NT2/D1 (cell line): ENCODE results near the gene HUNK.

Experiments
- DNase-seq: peaks from one replicate; pipeline ENCODE4 v3.0.0-alpha.2; 2011; ENCODE audit warnings: low read depth, low spot score
- H3K27me3 ChIP-seq: 2 replicates; pipeline ENCODE4 v1.6.0; 2011; ENCODE audit warnings: mild to moderate bottlenecking; ENCODE audit not compliant: insufficient read length, insufficient read depth
- H3K36me3 ChIP-seq: 2 replicates; pipeline ENCODE4 v1.6.1; 2011; ENCODE audit warnings: mild to moderate bottlenecking, low read length, mixed read lengths; ENCODE audit not compliant: insufficient read depth, insufficient read length
- H3K4me1 ChIP-seq: 2 replicates; pipeline ENCODE4 v1.5.1; 2011; ENCODE audit not compliant: insufficient read depth, insufficient read length
- H3K4me3 ChIP-seq: 2 replicates; pipeline ENCODE4 v1.5.1; 2011; ENCODE audit warnings: low read depth; ENCODE audit not compliant: insufficient read length
- H3K9ac ChIP-seq: 2 replicates; pipeline ENCODE4 v1.6.0; 2011; ENCODE audit warnings: low read depth; ENCODE audit not compliant: insufficient read length
- H3K9me3 ChIP-seq: 2 replicates; pipeline ENCODE4 v1.5.1; 2011; ENCODE audit warnings: mild to moderate bottlenecking, low read length; ENCODE audit not compliant: insufficient read depth
- SUZ12 ChIP-seq: IDR thresholded peaks from 2 replicates; pipeline ENCODE4 v1.6.1; 2011; ENCODE audit not compliant: insufficient read length, insufficient read depth; ENCODE audit errors: extremely low read depth
- YY1 ChIP-seq: IDR thresholded peaks from 2 replicates; pipeline ENCODE4 v1.6.1; 2011; ENCODE audit not compliant: insufficient read length, insufficient read depth
- ZNF274 ChIP-seq: IDR thresholded peaks from 2 replicates; pipeline ENCODE4 v1.6.1; 2011; ENCODE audit warnings: mild to moderate bottlenecking, low read depth, low read length

Gene HUNK

DNA sequence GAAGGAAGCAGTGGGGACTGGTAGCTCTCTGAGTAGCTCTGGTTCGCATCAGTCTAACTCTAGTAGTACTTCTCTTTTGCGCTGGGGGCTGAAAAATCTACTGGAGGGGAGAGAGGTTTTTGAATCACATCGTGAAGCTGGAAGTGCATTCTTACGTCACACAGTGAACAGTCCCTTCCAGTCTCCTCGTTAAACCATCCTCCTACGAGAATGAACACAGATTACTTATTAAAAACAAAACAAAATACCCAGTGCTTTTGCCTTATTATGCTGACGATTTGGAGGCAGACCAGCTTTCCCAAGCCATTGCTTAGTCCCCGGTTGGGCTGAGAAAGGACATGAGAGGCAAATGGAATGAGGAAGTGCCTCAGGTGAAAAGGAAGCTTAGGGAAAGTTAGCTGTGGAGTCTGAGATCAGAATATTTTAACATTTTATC, 16.1 kb downstream of the HUNK start:
- no peak overlapping the region for H3K4me3 ChIP-seq
- H3K4me1 ChIP-seq = peaks cover 3% of the 10 kb centered on the region
- H3K9ac ChIP-seq = no peak overlapping the region
- DNase-seq = no peak
- H3K36me3 ChIP-seq = peaks cover 3% of the 10 kb centered on the region
- no peak for TF ChIP-seq YY1
- no peak for TF ChIP-seq ZNF274
- TF ChIP-seq SUZ12 = no peak
- no peaks in the 10 kb centered on the region for H3K9me3 ChIP-seq
- no peaks in the 10 kb centered on the region for H3K27me3 ChIP-seq

DNA sequence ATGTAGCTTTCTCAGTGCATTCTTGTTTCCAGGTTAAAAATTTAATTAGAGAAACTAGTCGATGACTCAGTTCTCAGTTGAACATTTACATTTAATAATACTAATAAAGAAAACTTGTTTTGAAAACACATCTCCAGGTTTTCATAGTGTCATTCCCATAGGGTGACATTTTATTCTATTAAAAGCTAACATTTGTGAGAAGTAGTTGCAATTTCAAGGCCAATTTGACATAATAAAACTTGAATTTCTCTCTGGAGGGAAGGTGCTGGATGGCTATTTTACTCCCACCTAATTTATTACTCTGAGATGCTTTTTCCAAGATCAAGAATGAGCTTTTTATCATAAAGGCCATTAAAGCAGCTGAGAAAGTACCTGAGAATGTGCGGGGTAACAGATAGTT, 16.6 kb downstream of the HUNK start:
- peaks cover 1% of the 10 kb centered on the region; the same call in 1 of the 2 replicates for H3K9me3 ChIP-seq
- no peak for TF ChIP-seq YY1
- TF ChIP-seq SUZ12 = no peak
- no peak for TF ChIP-seq ZNF274
- no peaks in the 10 kb centered on the region for H3K27me3 ChIP-seq
- H3K4me3 ChIP-seq = no peak overlapping the region
- no peak for DNase-seq
- H3K36me3 ChIP-seq = peaks cover 3% of the 10 kb centered on the region
- H3K9ac ChIP-seq = no peak overlapping the region
- peaks cover 3% of the 10 kb centered on the region for H3K4me1 ChIP-seq

DNA sequence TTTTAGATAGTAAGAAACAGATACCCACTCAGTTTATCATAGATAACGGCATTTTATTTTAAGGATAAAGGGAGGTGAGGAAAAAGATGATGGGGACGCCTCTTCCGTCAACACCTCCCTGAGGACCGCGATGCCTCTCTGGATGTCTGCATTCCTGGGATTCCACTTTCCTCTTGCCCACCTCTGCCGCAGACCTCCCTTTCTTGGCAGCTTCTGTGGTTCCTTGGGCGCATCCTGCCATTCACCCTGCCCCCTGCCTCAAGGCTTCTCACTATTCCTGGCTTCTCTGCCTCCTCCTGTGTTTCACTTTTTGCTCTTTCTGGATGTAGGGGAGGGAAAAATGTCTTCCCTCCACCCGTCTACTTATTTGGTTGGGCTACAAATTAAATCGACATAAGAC, 19.9 kb downstream of the HUNK start:
- H3K4me3 ChIP-seq = no peak overlapping the region
- TF ChIP-seq ZNF274 (no peak), YY1 (no peak), SUZ12 (no peak)
- H3K4me1 ChIP-seq = peaks cover 3% of the 10 kb centered on the region
- H3K9ac ChIP-seq = no peak overlapping the region
- peaks cover 5% of the 10 kb centered on the region; the same call in 1 of the 2 replicates for H3K9me3 ChIP-seq
- DNase-seq = no peak
- no peaks in the 10 kb centered on the region for H3K27me3 ChIP-seq
- H3K36me3 ChIP-seq = peaks cover 4% of the 10 kb centered on the region

DNA sequence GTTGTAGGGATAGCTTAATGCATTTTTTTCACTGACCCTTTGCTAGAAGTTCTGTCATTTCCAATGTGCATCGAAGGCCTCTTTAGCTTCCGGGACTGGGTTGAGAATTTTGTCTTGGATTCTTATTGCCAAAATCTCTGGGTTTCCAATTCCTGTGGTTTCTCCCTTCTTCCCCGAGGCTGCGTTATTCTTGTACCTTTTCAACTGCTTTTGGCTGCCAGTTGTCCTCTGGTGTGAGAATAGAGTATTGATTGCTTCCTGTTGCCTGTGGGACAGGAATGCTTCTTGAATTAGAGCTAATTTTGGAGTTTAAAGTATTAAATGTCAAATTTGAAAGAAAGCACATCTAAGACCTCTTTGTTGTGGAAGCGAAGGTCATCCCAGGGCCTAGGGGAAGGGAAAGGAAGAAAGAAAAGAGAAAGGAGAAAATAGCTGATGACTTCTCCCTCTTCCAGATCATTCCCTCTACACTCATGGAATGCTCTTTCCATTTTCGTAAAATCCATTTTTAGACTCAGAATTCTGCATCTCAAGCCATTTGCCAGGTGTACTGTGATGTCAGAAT, 21.1 kb downstream of the HUNK start:
- DNase-seq = no peak
- Histone ChIP-seq H3K4me3 (no peak overlapping the region), H3K4me1 (peaks cover 3% of the 10 kb centered on the region), H3K36me3 (peaks cover 5% of the 10 kb centered on the region), H3K27me3 (no peaks in the 10 kb centered on the region), H3K9me3 (peaks cover 5% of the 10 kb centered on the region; the same call in 1 of the 2 replicates), H3K9ac (no peak overlapping the region)
- no peak for TF ChIP-seq SUZ12
- TF ChIP-seq YY1 = no peak
- TF ChIP-seq ZNF274 = no peak

DNA sequence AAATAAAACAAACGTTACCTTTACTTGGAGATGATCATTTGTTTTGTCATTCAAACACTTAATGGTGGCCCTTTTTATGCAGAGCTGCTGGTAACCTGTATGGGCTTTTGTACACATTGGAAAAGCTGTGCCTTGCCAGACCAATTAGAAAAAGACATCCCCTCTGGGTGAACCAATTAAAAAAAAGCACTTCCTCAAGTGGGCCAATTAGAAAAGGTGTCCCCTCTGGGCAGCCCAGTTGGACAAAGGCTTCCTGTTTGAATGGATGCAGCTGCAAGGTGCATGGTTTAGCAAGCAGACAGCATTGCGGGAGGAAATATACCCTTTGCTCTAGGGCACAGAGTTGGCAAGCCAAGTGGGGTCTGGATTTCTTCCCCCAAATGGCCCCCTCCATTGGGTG, 21.6 kb downstream of the HUNK start:
- no peak for DNase-seq
- Histone ChIP-seq H3K36me3 (peaks cover 5% of the 10 kb centered on the region), H3K9me3 (peaks cover 5% of the 10 kb centered on the region; the same call in 1 of the 2 replicates), H3K9ac (no peak overlapping the region), H3K27me3 (no peaks in the 10 kb centered on the region), H3K4me3 (no peak overlapping the region), H3K4me1 (peaks cover 3% of the 10 kb centered on the region)
- no peak for TF ChIP-seq YY1
- TF ChIP-seq SUZ12 = no peak
- no peak for TF ChIP-seq ZNF274

DNA sequence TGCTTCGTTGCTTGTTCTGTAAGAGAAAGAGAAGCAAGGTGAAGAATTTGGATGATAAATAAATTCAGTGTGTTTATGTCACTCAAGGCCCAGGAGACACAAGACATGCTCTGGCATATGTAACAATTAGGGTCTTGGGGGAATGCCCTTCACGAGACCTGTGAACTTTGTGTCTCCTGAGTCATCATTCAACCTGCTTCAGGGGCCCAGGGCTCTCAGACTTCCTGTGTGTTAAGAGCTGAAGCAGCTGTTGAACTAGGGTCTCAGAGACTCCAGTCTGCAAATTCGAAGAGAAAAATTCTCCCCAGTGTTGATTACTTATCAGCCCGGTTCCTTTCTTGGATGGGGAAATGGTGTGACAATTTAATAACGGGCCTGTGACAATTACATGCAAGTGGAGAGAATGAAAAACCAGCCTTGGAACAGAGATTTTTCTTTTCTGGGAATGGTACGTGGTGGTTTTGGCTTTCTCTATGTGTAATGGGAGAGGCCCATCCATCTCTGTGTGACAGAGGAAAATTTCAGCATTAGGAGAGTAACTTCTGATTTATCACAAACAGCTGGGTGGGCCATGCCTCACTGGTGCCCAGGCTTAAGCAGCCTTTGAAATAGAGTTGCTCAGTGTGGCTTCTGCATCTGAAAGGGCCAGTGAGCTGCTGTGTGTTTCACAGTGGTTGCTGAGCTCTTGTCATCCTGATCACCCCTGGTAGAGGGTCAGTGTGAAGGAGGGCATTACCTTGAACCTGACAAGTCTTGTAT, 22.4 kb downstream of the HUNK start:
- TF ChIP-seq SUZ12 (no peak), ZNF274 (no peak), YY1 (no peak)
- Histone ChIP-seq H3K4me1 (peaks cover 3% of the 10 kb centered on the region), H3K4me3 (no peak overlapping the region), H3K9ac (no peak overlapping the region), H3K27me3 (no peaks in the 10 kb centered on the region), H3K9me3 (peaks cover 5% of the 10 kb centered on the region; the same call in 1 of the 2 replicates), H3K36me3 (peaks cover 5% of the 10 kb centered on the region)
- DNase-seq = no peak

DNA sequence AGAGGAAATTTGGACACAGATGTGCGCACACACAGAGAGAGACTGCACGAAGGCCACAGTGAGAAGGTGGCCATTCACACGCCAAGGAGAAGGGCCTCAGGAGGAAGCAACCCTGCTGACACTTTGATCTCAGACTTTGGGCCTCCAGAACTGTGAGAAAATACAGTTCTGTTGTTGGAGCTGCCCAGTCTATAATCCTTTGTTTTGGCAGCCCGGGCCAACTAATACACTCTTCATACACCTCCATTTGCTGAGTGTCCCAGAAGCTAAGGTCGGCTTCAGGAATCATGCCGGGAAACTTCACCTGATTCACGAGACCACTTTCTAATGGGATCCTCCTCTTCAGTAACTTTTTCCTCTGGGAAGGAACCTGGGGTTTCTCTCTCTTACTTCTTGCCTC, 23.2 kb downstream of the HUNK start:
- Histone ChIP-seq H3K9ac (no peak overlapping the region), H3K4me3 (no peak overlapping the region), H3K4me1 (peaks cover 3% of the 10 kb centered on the region), H3K27me3 (no peaks in the 10 kb centered on the region), H3K36me3 (peaks cover 5% of the 10 kb centered on the region), H3K9me3 (peaks cover 5% of the 10 kb centered on the region; the same call in 1 of the 2 replicates)
- no peak for DNase-seq
- TF ChIP-seq ZNF274 (no peak), YY1 (no peak), SUZ12 (no peak)
